ENCODE measurements around the gene DOCK10. TPM values are rescaled to one million over a fixed set of nuclear protein-coding genes. Genes with fewer than 3 reads are reported as not detected.

The DOCK10 gene
- total and polyA plus RNA-seq, 10 of the 15 experiments (the other 5 are each of a cell fraction or from before 2014, with no cell fraction given), result 16.9 to 120 (median 85.5) TPM

GRCh38 chr2:224894356-224894755 is 147.9 kb downstream of the DOCK10 start (continued):
- TF ChIP-seq E2F8 (IDR thresholded peaks at IDR 0.05; ENCODE audit: low read depth, partially characterized antibody), result no peak
- peak; percentile 78; the same call in 1 of the 2 replicates for TF ChIP-seq NFIC (IDR thresholded peaks at IDR 0.05; ENCODE audit: low read depth, low read length)

GRCh38 chr2:224893848-224894247 is 148.4 kb downstream of the DOCK10 start:
- FAIRE-seq, result no peak
- H3K4me2 ChIP-seq (ENCODE audit: control insufficient read depth, insufficient read depth), result peak overlapping the region; percentile 85
- 2% methylated on average over 2 of the region's 2 CpGs for WGBS (ENCODE audit: insufficient coverage, insufficient replicate concordance, low lambda C conversion rate, missing lambda C conversion rate)
- DNase-seq (ENCODE audit: low read depth, low spot score), result no peak
- BruUV-seq (replicated peaks), result no TSS peak
- SMC1A ChIA-PET (ENCODE audit: uncharacterized antibody, unreplicated experiment), result interaction anchor here (1.3 to 4.4 kb wide), 10 partner anchors 8 to 109 kb away, joined by 4 to 27 read pairs (median 14); no protein-coding TSS in a partner anchor
- no peaks in the 10 kb centered on the region for H4K20me1 ChIP-seq (ENCODE audit: control insufficient read depth, insufficient read depth)
- H3K36me3 ChIP-seq (ENCODE audit: control insufficient read depth in 2 of 2, insufficient read depth in 2 of 2, low read length in 1 of 2), result peaks cover 3 to 21% of the 10 kb centered on the region in 2 experiments; a peak in 3 of 4 replicates
- CTCF ChIA-PET, result interaction anchor here (1.9 to 3.3 kb wide), 3 partner anchors 16 to 108 kb away, joined by 9 to 13 read pairs (median 11); no protein-coding TSS in a partner anchor
- H3K4me1 ChIP-seq (ENCODE audit: control insufficient read depth, insufficient read depth, low read length), result peaks cover 40% of the 10 kb centered on the region
- intact Hi-C loops (cut with micrococcal nuclease; ENCODE audit: unreplicated experiment), result loop anchor here (2.0 to 5.0 kb wide), 3 partner anchors 29 to 109 kb away; no protein-coding TSS in a partner anchor
- POLR2A ChIA-PET, result interaction anchor here (0.8 to 1.7 kb wide), 3 partner anchors 10 to 53 kb away, joined by 3 to 7 read pairs (median 4); no protein-coding TSS in a partner anchor
- no peaks in the 10 kb centered on the region for H3K27me3 ChIP-seq (replicated peaks in 1 of 2; ENCODE audit: control insufficient read depth in 2 of 2, insufficient read depth in 2 of 2, low read length in 1 of 2)
- no peak overlapping the region; the same call in 1 of the 2 replicates for H3K9ac ChIP-seq (ENCODE audit: control insufficient read depth, insufficient read depth, low read length)
- in situ Hi-C loops (cut with MboI), result no loop called here
- peak overlapping the region; percentile 88 for H3K27ac ChIP-seq (ENCODE audit: control insufficient read depth, insufficient read depth)
- peaks cover 10% of the 10 kb centered on the region for H3K79me2 ChIP-seq (ENCODE audit: control insufficient read depth, insufficient read depth, low read length)
- peak; percentile 57 for ATAC-seq
- H3K4me3 ChIP-seq, result peak overlapping the region; percentile 13; the same call in 1 of the 2 replicates
- no peak overlapping the region for H2AFZ ChIP-seq (ENCODE audit: control insufficient read depth, low read depth, low read length)
- RAD21 ChIA-PET (ENCODE audit: unreplicated experiment), result interaction anchor here (2.0 to 2.6 kb wide), 3 partner anchors 29 to 145 kb away, joined by 6 to 17 read pairs (median 14); no protein-coding TSS in a partner anchor
- H3K9me3 ChIP-seq (replicated peaks; ENCODE audit: control insufficient read depth, insufficient read depth, low read length), result no peaks in the 10 kb centered on the region
- 0 out of 2 replicates have a peak, but pooled peaks have one; percentile 8 for TF ChIP-seq MTA3 (IDR thresholded peaks at IDR 0.05; ENCODE audit: borderline replicate concordance, low read length)
- TF ChIP-seq ZBTB4 (CRISPR knock-in tag; IDR thresholded peaks at IDR 0.05), result no peak
- TF ChIP-seq CUX1 (IDR thresholded peaks at IDR 0.05; ENCODE audit: insufficient replicate concordance, low read depth, low read length), result no peak
- TF ChIP-seq E2F4 (IDR thresholded peaks at IDR 0.05; ENCODE audit: low read depth, low read length), result no peak
